ENCODE data around the gene RRAS2. TPM values are rescaled to one million over a fixed set of nuclear protein-coding genes. Genes with fewer than 3 reads are reported as not detected.
A peak's percentile ranks its signal among the peaks of the same experiment; 100 is the strongest.

RRAS2 gene
- total and polyA plus RNA-seq, 10 of the 15 experiments (the other 5 are each of a cell fraction or from before 2014, with no cell fraction given) = 26.9 to 72.4 (median 45.4) TPM

DNA sequence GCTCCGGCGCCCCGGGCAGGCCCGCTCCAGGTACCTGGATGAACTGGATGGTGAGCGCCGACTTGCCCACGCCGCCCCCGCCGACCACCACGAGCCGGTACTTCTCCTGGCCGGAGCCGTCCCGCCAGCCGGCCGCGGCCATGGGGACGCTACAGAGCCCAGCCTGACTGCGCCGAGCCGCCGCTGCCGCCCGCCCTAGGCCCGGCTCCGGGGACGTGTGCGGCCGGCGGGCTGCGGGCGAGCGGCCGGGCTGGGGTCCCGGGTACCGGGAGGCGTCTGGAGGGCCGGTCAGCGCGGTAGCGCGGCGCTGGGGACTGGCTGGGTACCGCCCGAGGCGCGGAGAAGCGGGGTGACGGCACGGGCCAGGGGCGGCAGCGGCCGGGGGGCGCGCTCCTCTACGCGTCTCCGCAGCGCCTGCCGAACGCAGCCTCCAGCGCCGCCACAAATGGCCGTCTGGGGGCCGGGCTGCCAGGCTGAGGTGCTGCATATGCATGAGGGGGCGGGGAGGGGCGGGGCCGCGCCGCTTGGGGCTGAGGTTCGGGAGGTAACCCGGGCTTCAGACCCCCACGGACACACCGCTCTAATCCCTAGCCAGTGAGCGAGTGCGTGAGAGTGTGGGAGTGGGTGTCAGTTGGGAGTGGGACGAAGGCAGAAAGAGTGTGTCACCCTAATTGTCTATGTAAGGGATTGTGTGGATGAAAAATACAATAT, at the start of gene RRAS2 (continued):
- TF ChIP-seq ATF2 (IDR thresholded peaks at IDR 0.05; ENCODE audit: low read length) = no peak
- TF ChIP-seq ZNF217 (IDR thresholded peaks at IDR 0.05) = 0 out of 2 replicates have a peak, but pooled peaks have one; percentile 26
- peak; percentile 62; the same call in 1 of the 2 replicates for TF ChIP-seq POLR2AphosphoS5 (IDR thresholded peaks at IDR 0.05; ENCODE audit: low read length)
- no peak for TF ChIP-seq PKNOX1 (IDR thresholded peaks at IDR 0.05)
- TF ChIP-seq, protein P1, sequence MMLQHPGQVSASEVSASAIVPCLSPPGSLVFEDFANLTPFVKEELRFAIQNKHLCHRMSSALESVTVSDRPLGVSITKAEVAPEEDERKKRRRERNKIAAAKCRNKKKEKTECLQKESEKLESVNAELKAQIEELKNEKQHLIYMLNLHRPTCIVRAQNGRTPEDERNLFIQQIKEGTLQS (IDR thresholded peaks at IDR 0.05; ENCODE audit: borderline replicate concordance, extremely low read depth, low read depth, low read length) = no peak
- peak; percentile 67; the same call in 1 of the 2 replicates for TF ChIP-seq TAF1 (IDR thresholded peaks at IDR 0.05; ENCODE audit: borderline replicate concordance, low read depth, low read length)
- no peak for TF ChIP-seq ZNF622 (IDR thresholded peaks at IDR 0.05)
- TF ChIP-seq TCF3 (IDR thresholded peaks at IDR 0.05; ENCODE audit: borderline replicate concordance, insufficient read depth, low read depth, low read length) = no peak
- TF ChIP-seq, protein P2, sequence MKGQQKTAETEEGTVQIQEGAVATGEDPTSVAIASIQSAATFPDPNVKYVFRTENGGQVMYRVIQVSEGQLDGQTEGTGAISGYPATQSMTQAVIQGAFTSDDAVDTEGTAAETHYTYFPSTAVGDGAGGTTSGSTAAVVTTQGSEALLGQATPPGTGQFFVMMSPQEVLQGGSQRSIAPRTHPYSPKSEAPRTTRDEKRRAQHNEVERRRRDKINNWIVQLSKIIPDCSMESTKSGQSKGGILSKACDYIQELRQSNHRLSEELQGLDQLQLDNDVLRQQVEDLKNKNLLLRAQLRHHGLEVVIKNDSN (IDR thresholded peaks at IDR 0.05; ENCODE audit: borderline replicate concordance, extremely low read length, insufficient read depth, low read depth, low read length) = no peak
- no peak for TF ChIP-seq NRF1 (conservative IDR thresholded peaks at IDR 0.05; ENCODE audit: low read depth, low read length)
- no peak for TF ChIP-seq PML (IDR thresholded peaks at IDR 0.05; ENCODE audit: low read length)
- no peak for TF ChIP-seq BCL11A (IDR thresholded peaks at IDR 0.05; ENCODE audit: low read depth, low read length)
- peak; percentile 45; the same call in 1 of the 2 replicates for TF ChIP-seq ZNF207 (IDR thresholded peaks at IDR 0.05; ENCODE audit: borderline replicate concordance)
- TF ChIP-seq, protein P3, sequence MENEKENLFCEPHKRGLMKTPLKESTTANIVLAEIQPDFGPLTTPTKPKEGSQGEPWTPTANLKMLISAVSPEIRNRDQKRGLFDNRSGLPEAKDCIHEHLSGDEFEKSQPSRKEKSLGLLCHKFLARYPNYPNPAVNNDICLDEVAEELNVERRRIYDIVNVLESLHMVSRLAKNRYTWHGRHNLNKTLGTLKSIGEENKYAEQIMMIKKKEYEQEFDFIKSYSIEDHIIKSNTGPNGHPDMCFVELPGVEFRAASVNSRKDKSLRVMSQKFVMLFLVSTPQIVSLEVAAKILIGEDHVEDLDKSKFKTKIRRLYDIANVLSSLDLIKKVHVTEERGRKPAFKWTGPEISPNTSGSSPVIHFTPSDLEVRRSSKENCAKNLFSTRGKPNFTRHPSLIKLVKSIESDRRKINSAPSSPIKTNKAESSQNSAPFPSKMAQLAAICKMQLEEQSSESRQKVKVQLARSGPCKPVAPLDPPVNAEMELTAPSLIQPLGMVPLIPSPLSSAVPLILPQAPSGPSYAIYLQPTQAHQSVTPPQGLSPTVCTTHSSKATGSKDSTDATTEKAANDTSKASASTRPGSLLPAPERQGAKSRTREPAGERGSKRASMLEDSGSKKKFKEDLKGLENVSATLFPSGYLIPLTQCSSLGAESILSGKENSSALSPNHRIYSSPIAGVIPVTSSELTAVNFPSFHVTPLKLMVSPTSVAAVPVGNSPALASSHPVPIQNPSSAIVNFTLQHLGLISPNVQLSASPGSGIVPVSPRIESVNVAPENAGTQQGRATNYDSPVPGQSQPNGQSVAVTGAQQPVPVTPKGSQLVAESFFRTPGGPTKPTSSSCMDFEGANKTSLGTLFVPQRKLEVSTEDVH (IDR thresholded peaks at IDR 0.05; ENCODE audit: low read depth, partially characterized antibody) = no peak
- no peak for TF ChIP-seq IKZF2 (IDR thresholded peaks at IDR 0.05)
- TF ChIP-seq ZBTB4 (CRISPR knock-in tag; IDR thresholded peaks at IDR 0.05) = no peak
- TF ChIP-seq EP300 (IDR thresholded peaks at IDR 0.05; ENCODE audit: borderline replicate concordance in 1 of 2, control insufficient read depth in 1 of 2, low read depth in 2 of 2, low read length in 2 of 2) = no peak
